K562 (cell line): ENCODE data around the gene MPG. TPM values are rescaled to one million over a fixed set of nuclear protein-coding genes. Genes with fewer than 3 reads are reported as not detected.

ENCODE experiments used
- CBFB ChIP-seq: sonication (generic); formaldehyde crosslinking; IDR thresholded peaks from 2 replicates; pipeline ENCODE4 v1.4.0; 2020; ENCODE audit warnings: mild to moderate bottlenecking, missing genetic modification reagents
- CHD1 ChIP-seq: fragments of 200-600 bp; sonication (generic); IDR thresholded peaks from one replicate; pipeline ENCODE4 v1.6.1; 2012; ENCODE audit warnings: mild to moderate bottlenecking, moderate library complexity, low read length, inconsistent platforms
- CTBP1 ChIP-seq: fragments of 450-650 bp; IDR thresholded peaks from 2 replicates; pipeline ENCODE4 v1.6.1; 2016; ENCODE audit warnings: borderline replicate concordance
- DMBX1 ChIP-seq: fragments of 250-450 bp; sonication (Bioruptor Pico); IDR thresholded peaks from 2 replicates; pipeline ENCODE4 v1.8.0; 2022; ENCODE audit warnings: inconsistent platforms, mild to moderate bottlenecking, moderate library complexity, borderline replicate concordance
- NFIC ChIP-seq: fragments of 450-650 bp; IDR thresholded peaks from 2 replicates; pipeline ENCODE4 v1.6.1; 2017; ENCODE audit warnings: mild to moderate bottlenecking, inconsistent platforms
- RB1 ChIP-seq: fragments of 450-650 bp; IDR thresholded peaks from 2 replicates; pipeline ENCODE4 v1.6.1; 2017; ENCODE audit warnings: low read depth, mild to moderate bottlenecking
- RCOR1 ChIP-seq, 2 experiments: IDR thresholded peaks; 2 replicates each; pipeline ENCODE4 v1.6.1; 2012; ENCODE audit warnings: low read depth in 2 of 2, low read length in 2 of 2, borderline replicate concordance in 1 of 2, improper control_type of control experiment in 1 of 2
- REST ChIP-seq, 2 experiments: fragments of 450-650 bp; formaldehyde crosslinking in 1 of 2; IDR thresholded peaks; 2 replicates each; pipeline versions ENCODE4 v1.4.0 to v1.6.1; 2014 to 2020; ENCODE audit warnings: mild to moderate bottlenecking in 2 of 2, borderline replicate concordance in 1 of 2, low read depth in 1 of 2
- SAFB ChIP-seq: fragments of 200-400 bp; formaldehyde crosslinking; IDR thresholded peaks from 2 replicates; pipeline ENCODE4 v1.6.1; 2017; ENCODE audit warnings: low read depth, low read length, borderline replicate concordance
- SIN3B ChIP-seq: fragments of 450-650 bp; IDR thresholded peaks from 2 replicates; pipeline ENCODE4 v1.6.1; 2017; ENCODE audit warnings: low read depth, mild to moderate bottlenecking, moderate library complexity
- SMARCA5 ChIP-seq: fragments of 450-650 bp; IDR thresholded peaks from 2 replicates; pipeline ENCODE4 v1.6.1; 2016
- STAT5B ChIP-seq: fragments of 250-450 bp; sonication (Bioruptor Pico); IDR thresholded peaks from 2 replicates; pipeline ENCODE4 v1.8.0; 2021; ENCODE audit warnings: mild to moderate bottlenecking, inconsistent platforms
- ZNF583 ChIP-seq: fragments of 250-450 bp; sonication (Bioruptor Pico); IDR thresholded peaks from 2 replicates; pipeline ENCODE4 v1.4.0; 2020
- ZNF655 ChIP-seq: fragments of 250-450 bp; sonication (Bioruptor Pico); IDR thresholded peaks from 2 replicates; pipeline ENCODE4 v1.5.0; 2021
- ZNF740 ChIP-seq, 3 experiments: fragments of 200-800 bp in 1 of 3; sonication (Bioruptor generic) in 1 of 3; sonication (generic) in 1 of 3; formaldehyde crosslinking in 1 of 3; IDR thresholded peaks; 2 replicates each; pipeline versions ENCODE4 v1.6.1 to v1.8.0; 2016 to 2022; ENCODE audit warnings: mild to moderate bottlenecking in 2 of 3, missing compliant biosample characterization in 2 of 3, missing genetic modification characterization in 2 of 3, missing genetic modification reagents in 1 of 3
- ZNF785 ChIP-seq: fragments of 250-450 bp; sonication (Bioruptor Pico); IDR thresholded peaks from 2 replicates; pipeline ENCODE4 v1.4.0; 2020; ENCODE audit warnings: mild to moderate bottlenecking
- polyA plus RNA-seq, 8 experiments: library from polyadenylated mRNA; depleted of rRNA in 4 of 8; stranded (reverse) in 5 of 8; unstranded in 3 of 8; fragments of >200 nt; fragmentation: Nextera tagmentation in 2 of 8; fragmentation: Illumina TruSeq in 1 of 8; extraction: Ambion mirVana in 2 of 8; extraction: Trizol in 1 of 8; gene quantifications; 2 replicates each; pipeline versions ENCODE4 v1.2.1 to v1.2.3, GENCODE V29; 2011 to 2014; ENCODE audit warnings: inconsistent platforms in 1 of 8, missing spikeins in 1 of 8
- total RNA-seq, 7 experiments: library from RNA; depleted of rRNA in 6 of 7; stranded (reverse); fragments of >200 nt in 6 of 7; fragmentation: Illumina TruSeq in 2 of 7; extraction: Trizol in 2 of 7; gene quantifications; 2 replicates each; pipeline versions ENCODE4 v1.2.1 to v1.2.3, GENCODE V29; 2011 to 2021; ENCODE audit warnings: low replicate concordance in 1 of 7

The MPG gene
- total and polyA plus RNA-seq, 9 of the 15 experiments (the other 6 are each of a cell fraction or from before 2014, with no cell fraction given) = 0.42 to 226 (median 36.2) TPM

- TF ChIP-seq REST (IDR thresholded peaks at IDR 0.05; ENCODE audit: borderline replicate concordance) = peak; percentile 48; the same call in 1 of the 2 replicates
- no peak for TF ChIP-seq REST (CRISPR knock-in tag; IDR thresholded peaks at IDR 0.05; ENCODE audit: low read depth)
- TF ChIP-seq DMBX1 (CRISPR knock-in tag) = peak; percentile 51; the same call in 1 of the 2 replicates
- no peak for TF ChIP-seq STAT5B (CRISPR knock-in tag)
- no peak for TF ChIP-seq ZNF785
- TF ChIP-seq SAFB = no peak
- peak; percentile 39; the same call in 1 of the 2 replicates for TF ChIP-seq CTBP1
- TF ChIP-seq CBFB = 0 out of 2 replicates have a peak, but pooled peaks have one; percentile 33
- TF ChIP-seq CHD1 = no peak
- no peak for TF ChIP-seq ZNF655 (CRISPR knock-in tag)
- TF ChIP-seq RB1 = peak; percentile 47; the same call in 1 of the 2 replicates
- TF ChIP-seq ZNF583 (CRISPR knock-in tag) = peak; percentile 69; the same call in 1 of the 2 replicates
- 0 out of 4 replicates have a peak, but pooled peaks of 1 of the 2 experiments have one; percentile 22 for TF ChIP-seq RCOR1 (IDR thresholded peaks at IDR 0.05; ENCODE audit: borderline replicate concordance in 1 of 2, low read depth in 2 of 2, low read length in 2 of 2)
- 0 out of 2 replicates have a peak, but pooled peaks have one; percentile 23 for TF ChIP-seq SIN3B
- no peak for TF ChIP-seq SMARCA5
- TF ChIP-seq NFIC = peak; percentile 94
- peak; percentile 85; the same call in 1 of the 2 replicates for TF ChIP-seq ZNF740 (CRISPR knock-in tag; IDR thresholded peaks at IDR 0.05)
- no peak for TF ChIP-seq ZNF740 (tag; IDR thresholded peaks at IDR 0.05)
Measured at GRCh38 chr16:117379-118365, 39.6 kb downstream of the MPG start (continued).
